RWPE1 (cell line): ENCODE results near the gene SPATA9.

Source experiments
- CTCF ChIA-PET: fragments of 350-600 bp; sonication (Branson Sonifier 250); formaldehyde crosslinking; extraction: SDS; loops from one replicate; lab custom pipeline; 2021; lab: Yijun Ruan, JAX
- POLR2A ChIA-PET: fragments of 400-600 bp; formaldehyde crosslinking; extraction: SDS; loops from one replicate; lab custom pipeline; 2020; ENCODE audit warnings: antibody characterized with exemption; ENCODE audit not compliant: low non-redundant PET; lab: Yijun Ruan, JAX
- DNase-seq: peaks from one replicate; pipeline ENCODE4 v3.0.0; 2012; ENCODE audit warnings: low spot score
- H3K27ac ChIP-seq: fragments of 450-650 bp; 2 replicates; pipeline ENCODE4 v1.5.1; 2017
- TF ChIP-seq, protein P1 (sequence below): fragments of 450-650 bp; conservative IDR thresholded peaks from 2 replicates; pipeline ENCODE4 v1.5.1; 2017; ENCODE audit warnings: low read depth, mild to moderate bottlenecking

The SPATA9 gene

DNA sequence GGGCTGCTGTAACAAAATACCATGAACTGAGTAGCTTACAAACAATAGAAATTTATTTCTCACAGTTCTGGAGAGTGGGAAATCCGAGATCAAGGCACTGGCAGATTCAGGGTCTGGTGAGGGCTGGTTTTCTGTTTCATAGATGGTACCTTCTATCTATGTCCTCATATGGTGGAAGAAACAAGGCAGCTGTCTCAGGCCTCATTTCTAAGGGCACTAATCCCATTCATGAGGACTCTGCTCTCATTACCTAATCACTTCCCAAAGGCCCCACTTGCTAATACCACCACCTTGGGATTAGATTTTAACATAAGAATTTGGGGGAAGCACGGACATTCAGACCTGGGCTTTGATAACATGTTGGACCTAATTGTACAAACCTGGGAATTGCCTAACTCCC is 22.7 kb downstream of the SPATA9 start:
- no peak for DNase-seq
- POLR2A ChIA-PET: no interaction called here
- no peak overlapping the region for H3K27ac ChIP-seq
- TF ChIP-seq, protein P1, sequence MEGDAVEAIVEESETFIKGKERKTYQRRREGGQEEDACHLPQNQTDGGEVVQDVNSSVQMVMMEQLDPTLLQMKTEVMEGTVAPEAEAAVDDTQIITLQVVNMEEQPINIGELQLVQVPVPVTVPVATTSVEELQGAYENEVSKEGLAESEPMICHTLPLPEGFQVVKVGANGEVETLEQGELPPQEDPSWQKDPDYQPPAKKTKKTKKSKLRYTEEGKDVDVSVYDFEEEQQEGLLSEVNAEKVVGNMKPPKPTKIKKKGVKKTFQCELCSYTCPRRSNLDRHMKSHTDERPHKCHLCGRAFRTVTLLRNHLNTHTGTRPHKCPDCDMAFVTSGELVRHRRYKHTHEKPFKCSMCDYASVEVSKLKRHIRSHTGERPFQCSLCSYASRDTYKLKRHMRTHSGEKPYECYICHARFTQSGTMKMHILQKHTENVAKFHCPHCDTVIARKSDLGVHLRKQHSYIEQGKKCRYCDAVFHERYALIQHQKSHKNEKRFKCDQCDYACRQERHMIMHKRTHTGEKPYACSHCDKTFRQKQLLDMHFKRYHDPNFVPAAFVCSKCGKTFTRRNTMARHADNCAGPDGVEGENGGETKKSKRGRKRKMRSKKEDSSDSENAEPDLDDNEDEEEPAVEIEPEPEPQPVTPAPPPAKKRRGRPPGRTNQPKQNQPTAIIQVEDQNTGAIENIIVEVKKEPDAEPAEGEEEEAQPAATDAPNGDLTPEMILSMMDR: no peak
- CTCF ChIA-PET: interaction anchor here (0.5 to 1.0 kb wide), 2 partner anchors 32 to 121 kb away, joined by 3 to 5 read pairs; no protein-coding TSS in a partner anchor

DNA sequence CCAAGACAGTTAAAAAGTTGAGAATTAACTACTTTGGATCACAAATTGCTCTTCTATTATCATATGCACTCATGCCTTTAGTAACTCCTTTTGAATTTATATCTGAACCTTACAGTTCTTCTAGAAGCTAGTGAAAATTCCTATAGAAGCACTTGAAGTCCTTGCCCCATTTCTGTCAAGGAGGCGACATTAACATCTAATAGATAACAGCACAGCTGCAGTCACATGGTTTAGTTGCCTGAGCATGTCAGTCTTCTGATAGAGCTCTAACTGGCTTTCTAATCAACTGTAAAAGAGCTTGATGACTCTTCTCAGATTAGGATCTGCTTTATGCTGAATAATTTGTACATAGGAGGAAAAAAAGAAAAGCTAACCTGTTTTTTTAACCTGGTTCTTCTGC is 27.2 kb downstream of the SPATA9 start:
- TF ChIP-seq, protein P1: no peak
- ChIA-PET CTCF (interaction anchor here (0.5 to 1.4 kb wide), 2 partner anchors 9 to 83 kb away, joined by 3 to 4 read pairs; no protein-coding TSS in a partner anchor), POLR2A (no interaction called here)
- H3K27ac ChIP-seq: no peak overlapping the region
- no peak for DNase-seq

DNA sequence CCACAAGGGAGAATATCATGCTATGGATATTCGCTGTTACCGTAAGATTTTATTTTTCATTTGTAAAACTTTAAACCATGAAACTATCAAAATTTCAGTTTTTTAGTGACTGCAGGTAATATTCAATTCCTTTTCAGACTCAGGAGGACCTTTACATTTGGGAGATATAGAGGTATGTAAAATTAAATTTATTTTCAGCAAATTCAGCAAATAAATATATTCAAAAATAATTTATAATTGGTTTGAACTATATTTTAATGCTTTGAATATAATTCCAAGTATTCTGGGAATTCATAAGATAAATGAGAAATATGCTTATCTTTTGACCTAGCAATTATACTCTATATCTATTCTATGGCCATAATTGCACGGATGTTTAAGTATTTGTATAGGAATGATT is 28.6 kb downstream of the SPATA9 start:
- no peak overlapping the region for H3K27ac ChIP-seq
- CTCF ChIA-PET: interaction anchor here (2.4 kb wide), 1 partner anchor 10 kb away, joined by 10 read pairs; no protein-coding TSS in a partner anchor
- POLR2A ChIA-PET: no interaction called here
- TF ChIP-seq, protein P1: no peak
- DNase-seq: no peak

DNA sequence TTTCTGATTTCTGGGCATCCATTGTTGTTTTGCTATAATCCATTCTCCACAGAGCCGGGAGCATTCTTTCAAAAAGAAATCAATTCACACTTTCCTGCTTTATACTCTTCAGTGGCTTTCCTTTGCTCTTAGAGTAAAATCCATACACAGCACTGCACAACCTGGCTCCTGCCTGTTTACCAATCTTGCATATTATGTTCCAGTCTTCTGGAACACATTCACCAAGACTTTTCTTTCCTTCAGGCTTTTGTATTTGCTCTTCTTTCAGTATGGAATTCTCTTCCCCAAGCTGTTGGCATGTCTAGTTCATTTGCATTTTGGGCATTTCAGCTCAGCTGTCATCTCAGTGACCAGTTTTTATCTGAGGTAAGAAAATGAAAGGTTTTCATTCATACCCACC is 29.9 kb downstream of the SPATA9 start:
- DNase-seq: no peak

DNA sequence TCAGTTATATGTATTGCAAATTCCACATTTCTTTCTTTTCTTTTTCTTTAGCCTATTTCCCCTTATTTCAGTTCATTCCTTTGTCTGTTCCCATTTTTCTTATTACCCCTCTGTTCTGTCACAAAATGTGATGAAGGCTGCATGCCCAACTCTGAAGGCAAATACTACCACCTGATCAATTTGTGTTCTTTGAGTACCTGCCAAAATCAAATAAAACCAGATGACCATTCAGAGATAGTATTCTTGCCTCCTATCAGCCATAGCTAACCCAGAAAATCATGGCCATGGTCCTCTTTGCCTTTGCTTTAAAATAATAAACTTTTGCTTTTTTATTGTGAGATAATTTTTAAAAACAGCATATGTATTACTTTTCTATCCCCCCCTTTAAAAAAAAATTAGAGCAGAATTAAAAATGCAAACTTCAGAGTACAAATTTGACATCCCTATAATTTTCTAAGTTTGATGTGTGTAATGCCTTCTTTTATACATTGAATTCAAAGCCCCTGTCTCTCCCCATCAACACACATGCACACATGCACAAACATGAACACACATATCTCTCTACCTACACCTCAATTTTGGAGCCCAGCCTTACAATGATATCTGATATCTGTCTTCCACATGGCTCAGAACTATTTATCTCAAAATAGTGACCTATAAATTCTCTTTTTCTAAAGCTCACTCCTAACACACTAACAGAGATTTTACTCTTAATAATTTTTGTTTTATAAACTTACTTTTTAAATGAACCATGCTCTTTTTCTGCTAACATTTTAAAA is 32.8 kb downstream of the SPATA9 start:
- no peak overlapping the region for H3K27ac ChIP-seq
- no peak for DNase-seq
- ChIA-PET POLR2A (no interaction called here), CTCF (interaction anchor here (0.7 to 1.8 kb wide), 2 partner anchors 48 to 131 kb away, joined by 3 to 6 read pairs; no protein-coding TSS in a partner anchor)
- TF ChIP-seq, protein P1: no peak

More for the DNA sequence above, 29.9 kb downstream of the SPATA9 start:
- CTCF ChIA-PET: interaction anchor here (2.4 kb wide), 1 partner anchor 11 kb away, joined by 10 read pairs; no protein-coding TSS in a partner anchor
- TF ChIP-seq, protein P1: no peak
- no peak overlapping the region for H3K27ac ChIP-seq
- POLR2A ChIA-PET: no interaction called here

DNA sequence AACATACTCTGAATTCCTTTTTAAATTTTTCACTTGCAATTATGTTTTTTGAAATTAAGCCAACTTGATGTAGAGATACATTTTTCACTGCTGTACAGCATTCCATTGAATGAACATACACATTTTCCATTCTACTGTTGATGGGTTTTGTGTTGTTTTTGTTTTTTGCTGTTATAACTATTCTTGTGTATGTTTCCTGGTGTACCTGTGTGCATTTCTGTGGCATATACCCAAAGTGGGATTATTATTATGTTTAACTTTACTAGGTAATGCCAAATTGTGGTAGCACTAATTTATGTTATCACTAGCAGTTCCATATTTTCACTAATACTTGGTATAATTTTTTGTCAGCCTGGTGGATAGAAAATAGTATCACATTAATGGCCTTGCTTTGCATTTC is 33.5 kb downstream of the SPATA9 start:
- no peak for DNase-seq
- TF ChIP-seq, protein P1: no peak
- ChIA-PET CTCF (no interaction called here), POLR2A (no interaction called here)
- no peak overlapping the region for H3K27ac ChIP-seq
